ENCODE measurements around the gene MCOLN3. TPM values are rescaled to one million over a fixed set of nuclear protein-coding genes. Genes with fewer than 3 reads are reported as not detected.
A peak's percentile ranks its signal among the peaks of the same experiment; 100 is the strongest.
"Not testable (repeated sequence)": the region's sequence is repeated elsewhere in the genome, so short reads cannot be mapped to it uniquely, and the experiment has no call there.

The MCOLN3 gene
- total RNA-seq, 1 experiment from 2014 or later, result 3.0 TPM

GRCh38 chr1:84991097-84991920 is 57.0 kb downstream of the MCOLN3 start:
- DNase-seq (ENCODE audit: low read depth), result no peak

- no peak for DNase-seq (ENCODE audit: low read depth)
These were observed 59.7 kb downstream of the MCOLN3 start for GRCh38 chr1:84988588-84988987.

DNA sequence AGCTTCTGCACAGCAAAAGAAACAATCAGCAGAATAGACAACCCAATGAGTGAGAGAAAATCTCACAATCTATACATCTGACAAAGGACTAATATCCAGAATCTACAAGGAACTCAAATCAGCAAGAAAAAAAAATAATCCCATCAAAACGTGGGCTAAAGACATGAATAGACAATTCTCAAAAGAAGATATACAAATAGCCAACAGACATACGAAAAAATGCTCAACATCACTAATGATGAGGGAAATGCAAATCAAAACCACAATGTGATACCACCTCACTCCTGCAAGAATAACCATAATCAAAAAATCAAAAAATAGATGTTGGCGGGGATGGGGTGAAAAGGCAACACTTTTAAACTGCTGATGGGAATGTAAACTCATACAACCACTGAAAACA is 61.7 kb downstream of the MCOLN3 start:
- DNase-seq (ENCODE audit: low read depth), result not testable (repeated sequence)

DNA sequence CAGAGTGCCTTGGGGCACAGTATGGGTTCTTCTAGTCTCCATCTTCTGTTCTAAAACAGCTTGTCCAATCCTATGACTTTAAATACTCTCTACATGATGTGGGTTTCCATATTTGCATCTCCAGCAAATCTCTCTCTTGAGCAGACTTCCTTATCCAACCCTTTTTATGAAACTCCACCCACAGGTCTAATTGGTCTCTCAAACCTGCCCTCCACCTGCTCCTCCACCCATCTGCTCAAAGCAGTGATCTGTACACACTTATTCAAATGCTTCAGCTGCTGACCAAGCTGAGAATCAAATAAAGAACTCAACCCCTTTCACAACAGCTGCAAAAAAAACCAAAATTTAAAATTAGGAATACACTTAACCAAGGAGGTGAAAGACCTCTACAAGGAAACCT is 62.9 kb downstream of the MCOLN3 start:
- no peak for DNase-seq (ENCODE audit: low read depth)

- DNase-seq (ENCODE audit: low read depth), result no peak
These were observed 65.9 kb downstream of the MCOLN3 start for GRCh38 chr1:84982395-84982794.

DNA sequence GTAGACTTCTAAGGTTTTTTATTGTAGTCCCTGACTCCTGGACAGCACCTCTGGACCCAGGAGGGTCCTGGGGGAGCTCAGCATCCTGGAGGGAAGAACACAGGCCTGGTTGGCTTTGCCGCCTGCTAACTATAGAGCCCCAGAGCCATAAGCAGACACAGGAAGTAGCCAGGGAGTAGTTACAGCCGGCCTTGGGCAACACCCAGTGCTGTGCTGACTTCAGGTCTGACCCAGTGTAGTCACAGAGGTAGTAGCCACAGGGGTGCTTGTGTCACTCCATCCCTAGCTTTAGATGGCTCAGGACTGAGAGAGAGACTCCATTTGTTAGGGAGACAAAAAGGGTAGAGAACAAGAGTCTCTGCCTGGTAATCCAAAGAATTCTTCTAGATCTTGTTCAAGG is 73.3 kb downstream of the MCOLN3 start:
- DNase-seq (ENCODE audit: low read depth), result no peak

DNA sequence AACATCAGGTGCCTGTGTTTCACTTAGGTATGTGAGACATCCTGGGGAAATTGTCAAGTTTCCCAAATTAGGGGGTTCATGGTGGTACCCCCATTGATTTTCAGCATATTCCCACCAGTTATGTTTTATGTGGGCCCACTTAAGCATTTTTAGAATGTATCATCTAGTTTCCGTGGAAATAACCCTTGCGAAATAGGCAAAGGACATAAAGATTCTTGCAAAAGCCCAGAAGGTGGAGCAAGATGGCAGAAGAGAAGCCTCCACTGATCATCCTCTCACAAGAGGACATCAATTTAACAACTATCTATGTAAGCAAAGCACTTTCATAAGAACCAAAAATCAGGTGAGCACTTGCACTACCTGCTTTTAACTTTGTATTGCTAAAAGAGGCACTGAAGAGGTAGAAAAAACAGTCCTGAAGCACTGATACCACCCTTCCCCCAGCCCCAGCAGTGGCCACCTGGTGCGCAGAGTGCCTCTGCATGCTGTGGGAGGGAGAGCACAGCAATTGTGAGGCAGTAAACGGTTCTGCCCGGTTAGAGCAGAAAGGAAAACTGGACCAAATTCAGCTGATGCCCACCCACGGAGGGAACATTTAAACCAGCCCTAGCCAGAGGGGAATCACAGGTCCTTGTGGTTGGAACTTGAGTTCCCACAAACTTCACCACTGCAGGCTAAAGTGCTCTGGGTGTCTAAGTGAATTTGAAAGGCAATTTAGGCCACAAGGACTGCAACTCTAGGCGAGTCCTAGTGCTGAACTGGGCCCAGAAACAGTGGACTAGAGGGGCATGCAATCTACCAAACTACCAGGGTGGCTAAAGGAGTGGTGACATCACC is 74.6 kb downstream of the MCOLN3 start:
- peak; percentile 27 for DNase-seq (ENCODE audit: low read depth)

- peak; percentile 57 for DNase-seq (ENCODE audit: low read depth)
These were observed 75.8 kb downstream of the MCOLN3 start for GRCh38 chr1:84972377-84972987.

DNA sequence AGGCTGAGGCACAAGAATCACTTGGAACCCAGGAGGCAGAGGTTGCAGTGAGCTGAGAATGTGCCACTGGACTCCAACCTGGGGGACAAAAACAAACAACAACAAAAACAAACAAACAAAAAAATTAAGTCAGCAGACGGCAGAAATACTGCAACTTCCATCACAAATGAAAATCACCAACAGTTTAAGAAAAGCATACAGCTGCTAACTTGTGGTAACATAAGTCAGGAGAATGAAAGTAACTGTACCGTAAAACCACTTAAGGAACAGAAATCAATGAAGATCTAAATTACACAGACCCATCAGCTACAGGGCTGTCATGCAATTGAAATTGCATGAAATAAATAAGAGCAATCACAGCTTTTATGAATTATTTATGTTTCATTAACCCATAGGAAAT is 76.3 kb downstream of the MCOLN3 start:
- no peak for DNase-seq (ENCODE audit: low read depth)

DNA sequence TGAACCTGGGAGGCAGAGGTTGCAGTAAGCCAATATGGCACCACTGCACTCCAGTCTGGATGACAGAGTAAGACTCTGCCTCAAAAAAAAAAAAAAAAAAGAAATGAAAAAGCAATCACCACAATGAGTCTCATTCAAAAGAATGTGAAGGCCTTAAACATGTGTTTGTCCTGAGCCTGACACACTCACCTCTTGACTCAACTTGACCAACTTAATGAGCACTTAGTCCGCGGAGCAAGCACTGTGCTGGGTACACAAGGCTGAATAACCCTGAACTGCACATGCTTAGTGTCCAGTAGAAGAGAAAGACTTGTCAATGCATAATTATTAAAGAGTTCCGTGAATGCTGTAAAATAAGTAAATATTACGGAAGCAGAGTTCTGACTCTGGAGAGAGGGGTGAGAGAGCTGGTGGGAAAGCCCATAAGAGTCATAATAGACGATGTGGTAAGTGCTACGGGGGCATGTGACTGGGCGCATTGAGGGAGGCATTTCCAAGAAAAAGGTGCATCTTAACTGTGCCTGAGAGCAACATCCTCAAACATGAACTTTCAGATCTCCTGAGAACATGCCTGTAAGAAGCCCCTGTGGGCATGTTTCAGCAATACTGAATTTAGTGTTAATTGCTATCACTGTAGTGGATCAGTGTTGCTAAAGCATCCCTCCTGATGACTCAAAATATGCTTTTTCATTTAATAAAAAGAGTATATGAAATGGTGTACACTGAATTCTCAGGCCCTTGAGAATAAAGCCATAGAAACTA is 78.6 kb downstream of the MCOLN3 start:
- DNase-seq (ENCODE audit: low read depth), result no peak

DNA sequence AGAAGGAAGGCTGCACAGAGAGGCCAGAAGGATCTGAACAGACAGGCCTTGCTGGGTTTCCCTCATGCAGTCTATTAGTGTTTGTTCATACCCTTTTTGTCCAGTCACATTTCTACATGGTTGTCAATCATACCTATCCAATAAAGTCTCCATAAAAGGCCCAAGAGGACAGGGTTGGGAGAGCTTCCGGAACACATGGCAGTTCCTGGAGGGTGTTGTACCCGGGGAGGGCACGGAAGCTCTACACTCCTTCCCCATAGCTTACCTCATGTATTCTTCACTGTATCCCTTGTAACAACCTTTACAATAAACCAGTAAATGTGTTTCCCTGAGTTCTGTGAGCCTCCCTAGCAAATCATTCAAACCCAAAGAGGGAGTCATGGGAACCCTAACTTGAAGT is 79.4 kb downstream of the MCOLN3 start:
- DNase-seq (ENCODE audit: low read depth), result no peak

GRCh38 chr1:84968101-84968500 is 80.2 kb downstream of the MCOLN3 start:
- no peak for DNase-seq (ENCODE audit: low read depth)

Other genes with a start within 250 kb of the MCOLN3 start
- gene LPAR3, start 155.3 kb downstream of the MCOLN3 start, total RNA-seq (2014; rRNA removed), result not detected in 2 replicates
- 0.06 and 0.34 TPM in 2 replicates for gene MCOLN2, start 51.4 kb downstream of the MCOLN3 start, total RNA-seq (2014; rRNA removed)
- 0.90 and 1.0 TPM in 2 replicates for gene SYDE2, start 152.5 kb upstream of the MCOLN3 start, total RNA-seq (2014; rRNA removed)
- gene C1orf52, start 211.2 kb upstream of the MCOLN3 start, total RNA-seq (2014; rRNA removed), result 6.5 and 11.0 TPM in 2 replicates
- 29.0 and 31.7 TPM in 2 replicates for gene BCL10, start 228.1 kb upstream of the MCOLN3 start, total RNA-seq (2014; rRNA removed)

Measured in LHCN-M2 (cell line).